H1 (cell line): Measurements from ENCODE around the gene CXCL5. TPM values are rescaled to one million over a fixed set of nuclear protein-coding genes. Genes with fewer than 3 reads are reported as not detected.
"Not testable (repeated sequence)": the region's sequence is repeated elsewhere in the genome, so short reads cannot be mapped to it uniquely, and the experiment has no call there.

ENCODE experiments used
- CTCF ChIA-PET: fragments of 300-600 bp; sonication (Branson Sonifier 250); formaldehyde crosslinking; loops from one replicate; lab custom pipeline; 2021; ENCODE audit not compliant: partially characterized antibody; lab: Charles Lee
- POLR2A ChIA-PET: fragments of 300-600 bp; sonication (Branson Sonifier 250); formaldehyde crosslinking; loops from one replicate; lab custom pipeline; 2021; ENCODE audit warnings: inconsistent platforms; ENCODE audit not compliant: partially characterized antibody; lab: Charles Lee
- DNase-seq, 2 experiments: peaks; one replicate each; pipeline versions ENCODE4 v3.0.0 to v3.0.0-alpha.2; 2010 to 2022; ENCODE audit warnings: low spot score in 2 of 2, low read depth in 1 of 2, mixed read lengths in 1 of 2
- FAIRE-seq: peaks from 2 replicates; lab custom pipeline; 2011; peaks lifted over from hg19 to GRCh38; lab: Jason Lieb, UNC
- H2AFZ ChIP-seq: 2 replicates; pipeline ENCODE4 v1.8.1; 2012; ENCODE audit warnings: low read length, inconsistent platforms
- H2AK5ac ChIP-seq: 2 replicates; pipeline ENCODE4 v1.6.1; 2013; ENCODE audit warnings: low read depth, low read length
- H2BK120ac ChIP-seq: replicated peaks from 2 replicates; pipeline ENCODE3; 2013; ENCODE audit warnings: low read depth, low read length, inconsistent platforms
- H2BK12ac ChIP-seq: 2 replicates; pipeline ENCODE4 v1.6.1; 2013; ENCODE audit warnings: low read depth, low read length
- H2BK15ac ChIP-seq: 2 replicates; pipeline ENCODE4 v1.6.1; 2013; ENCODE audit warnings: low read length
- H2BK20ac ChIP-seq: 2 replicates; pipeline ENCODE4 v1.6.1; 2013; ENCODE audit warnings: low read length
- H2BK5ac ChIP-seq: 2 replicates; pipeline ENCODE4 v1.6.1; 2013; ENCODE audit warnings: low read depth, low read length
- H3K14ac ChIP-seq: 2 replicates; pipeline ENCODE4 v1.6.1; 2013; ENCODE audit warnings: inconsistent platforms; ENCODE audit not compliant: insufficient read length
- H3K18ac ChIP-seq: 2 replicates; pipeline ENCODE4 v1.6.1; 2013; ENCODE audit warnings: low read length; ENCODE audit errors: extremely low read depth
- H3K23ac ChIP-seq: 2 replicates; pipeline ENCODE4 v1.6.1; 2013; ENCODE audit warnings: inconsistent platforms; ENCODE audit not compliant: insufficient read length
- H3K23me2 ChIP-seq: 2 replicates; pipeline ENCODE4 v1.6.1; 2013; ENCODE audit warnings: low read depth, low read length
- H3K27ac ChIP-seq: 2 replicates; pipeline ENCODE4 v1.6.1; 2011; ENCODE audit warnings: low read depth, low read length, inconsistent platforms
- H3K27me3 ChIP-seq, 4 experiments: replicated peaks in 1 of 4; 1 replicate in 1 of 4; 2 replicates in 3 of 4; pipeline versions ENCODE4 v1.6.1 to v1.8.1; 2011 to 2013; ENCODE audit warnings: low read length in 3 of 4, mild to moderate bottlenecking in 3 of 4, inconsistent platforms in 2 of 4, mixed read lengths in 2 of 4, moderate library complexity in 1 of 4; ENCODE audit not compliant: control insufficient read depth in 3 of 4, insufficient read depth in 3 of 4; ENCODE audit errors: extremely low read depth in 1 of 4
- H3K36me3 ChIP-seq, 4 experiments: 2 replicates each; pipeline versions ENCODE4 v1.6.1 to v1.8.1; 2011 to 2013; ENCODE audit warnings: mild to moderate bottlenecking in 4 of 4, low read length in 3 of 4, moderate library complexity in 2 of 4, control low read depth in 1 of 4, inconsistent platforms in 1 of 4; ENCODE audit not compliant: insufficient read depth in 4 of 4, control insufficient read depth in 2 of 4
- H3K4ac ChIP-seq: replicated peaks from 2 replicates; pipeline ENCODE3; 2013; ENCODE audit warnings: low read length, low read depth, mixed read lengths, inconsistent platforms; ENCODE audit not compliant: insufficient read length
- H3K4me1 ChIP-seq, 4 experiments: replicated peaks in 1 of 4; 1 replicate in 1 of 4; 2 replicates in 3 of 4; pipeline versions ENCODE4 v1.6.1 to v1.8.1; 2011 to 2013; ENCODE audit warnings: low read length in 3 of 4, inconsistent platforms in 2 of 4, mixed read lengths in 1 of 4; ENCODE audit not compliant: insufficient read depth in 4 of 4, control insufficient read depth in 3 of 4
- H3K4me2 ChIP-seq, 2 experiments: 2 replicates each; pipeline versions ENCODE4 v1.6.1 to v1.8.1; 2011 to 2013; ENCODE audit warnings: low read depth in 2 of 2, low read length in 2 of 2, control low read depth in 1 of 2, inconsistent platforms in 1 of 2, mild to moderate bottlenecking in 1 of 2; ENCODE audit not compliant: insufficient read depth in 1 of 2
- H3K4me3 ChIP-seq, 4 experiments: fragments of 200-600, 300-600 bp in 1 of 4; sonication (generic), shearing (Covaris generic), sonication (Bioruptor Twin) in 1 of 4; 2 replicates each; pipeline versions ENCODE4 v1.5.1 to v1.8.1; 2011 to 2016; ENCODE audit warnings: low read length in 4 of 4, low read depth in 3 of 4, control low read depth in 2 of 4, inconsistent platforms in 2 of 4, mild to moderate bottlenecking in 2 of 4, mixed read lengths in 1 of 4, moderate library complexity in 1 of 4; ENCODE audit not compliant: insufficient read depth in 2 of 4; ENCODE audit errors: extremely low read depth in 1 of 4
- H3K56ac ChIP-seq: replicated peaks from 2 replicates; pipeline ENCODE3; 2013; ENCODE audit warnings: low read depth, mild to moderate bottlenecking, mixed read lengths, low read length, inconsistent platforms; ENCODE audit not compliant: insufficient read length
- H3K79me1 ChIP-seq: 2 replicates; pipeline ENCODE4 v1.6.1; 2013; ENCODE audit warnings: low read depth, low read length, control low read depth
- H3K79me2 ChIP-seq, 2 experiments: 2 replicates each; pipeline versions ENCODE4 v1.6.1 to v1.8.1; 2012 to 2013; ENCODE audit warnings: low read length in 2 of 2, mild to moderate bottlenecking in 2 of 2, inconsistent platforms in 1 of 2; ENCODE audit not compliant: insufficient read depth in 2 of 2, control insufficient read depth in 1 of 2
- H3K9ac ChIP-seq, 4 experiments: replicated peaks in 1 of 4; 1 replicate in 1 of 4; 2 replicates in 3 of 4; pipeline versions ENCODE4 v1.6.1 to v1.8.1; 2011 to 2013; ENCODE audit warnings: low read depth in 3 of 4, low read length in 3 of 4, control low read depth in 2 of 4, mild to moderate bottlenecking in 2 of 4, moderate library complexity in 2 of 4, inconsistent platforms in 1 of 4; ENCODE audit errors: extremely low read depth in 1 of 4
- H3K9me3 ChIP-seq, 2 experiments: 2 replicates each; pipeline versions ENCODE4 v1.6.1 to v1.8.1; 2012 to 2013; ENCODE audit warnings: mild to moderate bottlenecking in 2 of 2, moderate library complexity in 2 of 2, control low read depth in 1 of 2, inconsistent platforms in 1 of 2, low read depth in 1 of 2, low read length in 1 of 2, mixed read lengths in 1 of 2; ENCODE audit not compliant: insufficient read depth in 2 of 2
- H4K20me1 ChIP-seq, 2 experiments: replicated peaks in 1 of 2; 2 replicates each; pipeline versions ENCODE3 to v1.8.1; 2011 to 2013; ENCODE audit warnings: inconsistent platforms in 2 of 2, low read length in 2 of 2, mild to moderate bottlenecking in 1 of 2; ENCODE audit not compliant: insufficient read depth in 2 of 2, control insufficient read depth in 1 of 2
- H4K5ac ChIP-seq: 2 replicates; pipeline ENCODE4 v1.6.1; 2013; ENCODE audit warnings: low read length, low read depth, mixed read lengths, inconsistent platforms; ENCODE audit not compliant: insufficient read length
- H4K8ac ChIP-seq: 2 replicates; pipeline ENCODE4 v1.8.0; 2013; ENCODE audit warnings: mild to moderate bottlenecking, moderate library complexity, low read length, inconsistent platforms; ENCODE audit not compliant: insufficient read depth; ENCODE audit errors: extremely low read depth
- H4K91ac ChIP-seq: replicated peaks from 2 replicates; pipeline ENCODE3; 2013; ENCODE audit warnings: low read length, mixed read lengths, inconsistent platforms; ENCODE audit not compliant: insufficient read length
- BRCA1 ChIP-seq: IDR thresholded peaks from 2 replicates; pipeline ENCODE4 v1.6.1; 2012; ENCODE audit warnings: low read depth, low read length, improper control_type of control experiment
- NANOG ChIP-seq: IDR thresholded peaks from 2 replicates; pipeline ENCODE4 v1.6.1; 2011; ENCODE audit warnings: low read length, low read depth, mild to moderate bottlenecking, inconsistent platforms; ENCODE audit not compliant: insufficient read depth, poor library complexity, severe bottlenecking
- RXRA ChIP-seq: IDR thresholded peaks from 2 replicates; pipeline ENCODE4 v1.6.1; 2011; ENCODE audit warnings: low read depth, mild to moderate bottlenecking, low read length, moderate library complexity; ENCODE audit not compliant: insufficient read depth
- WGBS, 2 experiments: shearing (Covaris generic) in 1 of 2; methylation state at CpG; one replicate each; pipeline versions ENCODE4 v1.1.6 to v1.1.7; 2013 to 2015; ENCODE audit warnings: low lambda C conversion rate in 2 of 2, mixed read lengths in 2 of 2, inconsistent platforms in 1 of 2, low coverage in 1 of 2, missing lambda C conversion rate in 1 of 2; ENCODE audit not compliant: insufficient replicate concordance in 2 of 2, insufficient coverage in 1 of 2, insufficient read length in 1 of 2; ENCODE audit errors: extremely low coverage in 1 of 2, missing lambda C conversion rate in 1 of 2; 5-methylcytosine and 5-hydroxymethylcytosine counted together
- polyA plus RNA-seq, 7 experiments: library from polyadenylated mRNA; depleted of rRNA in 3 of 7; stranded (reverse) in 5 of 7; unstranded in 2 of 7; fragments of >200 nt in 5 of 7; fragments of 200-250 nt in 2 of 7; gene quantifications; 1 replicate in 5 of 7; 2 replicates in 1 of 7; 4 replicates in 1 of 7; pipeline versions ENCODE4 v1.2.1 to v1.2.3, GENCODE V29; 2011 to 2013; ENCODE audit warnings: missing spikeins in 2 of 7, mixed read lengths in 2 of 7
- total RNA-seq: library from RNA; stranded (reverse); fragmentation: NEBNext Ultra II Directional; extraction: Animal tissue kit (Norgen Biotek cat#: 25700); gene quantifications from 2 replicates; pipeline ENCODE4 v1.2.1, GENCODE V29; 2021

CXCL5 gene
- total and polyA plus RNA-seq, 2 of the 8 experiments (the other 6 are each of a cell fraction or from before 2014, with no cell fraction given): 10.9 to 15.6 TPM

GRCh38 chr4:73984736-73985527 lies 13.5 kb downstream of the CXCL5 start (continued):
- TF ChIP-seq NANOG (peak; percentile 88), BRCA1 (no peak), RXRA (no peak)

DNA sequence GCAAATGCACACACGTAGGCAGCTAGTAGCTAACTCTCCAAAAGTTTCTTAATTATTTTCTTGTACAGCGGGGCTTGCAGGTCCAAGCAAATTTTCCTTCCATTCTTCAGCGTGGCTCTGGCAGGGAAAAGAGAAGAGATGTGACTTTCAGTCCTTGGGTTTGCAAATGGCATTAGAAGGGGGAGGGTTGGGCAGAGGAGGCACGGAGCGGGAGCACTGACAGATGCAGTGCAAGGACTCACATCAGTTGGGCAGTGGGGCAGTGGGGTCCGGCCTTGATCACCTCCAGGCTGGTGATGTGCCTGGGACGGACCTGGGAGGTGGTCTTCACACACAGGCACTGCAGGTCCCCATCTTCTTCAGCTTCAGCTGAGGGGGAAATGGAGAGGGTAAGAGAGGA lies 17.3 kb downstream of the CXCL5 start:
- H4K8ac ChIP-seq, DNase-seq, H4K5ac ChIP-seq, H3K4me3 ChIP-seq, H3K4ac ChIP-seq, FAIRE-seq, H3K79me1 ChIP-seq, H3K27ac ChIP-seq, H3K27me3 ChIP-seq, H2AFZ ChIP-seq, H3K9me3 ChIP-seq, H3K79me2 ChIP-seq, CTCF ChIA-PET, H3K36me3 ChIP-seq, H2BK15ac ChIP-seq, H4K20me1 ChIP-seq, H3K23me2 ChIP-seq, H3K9ac ChIP-seq, H3K14ac ChIP-seq, H3K56ac ChIP-seq, H3K23ac ChIP-seq: not testable (repeated sequence)
- Histone ChIP-seq H4K91ac (peak overlapping the region; percentile 95), H3K4me1 (peaks cover 0 to 23% (median 7%) of the 10 kb centered on the region in 4 experiments; a peak in 4 of 7 replicates), H2BK5ac (peak overlapping the region; percentile 91; the same call in 1 of the 2 replicates), H3K18ac (peak overlapping the region; percentile 71), H2BK20ac (peak overlapping the region; percentile 83), H3K4me2 (peak overlapping the region in 1 of 2 experiments; percentile 20; a peak in 1 of 4 replicates), H2BK12ac (peak overlapping the region; percentile 69), H2BK120ac (peak overlapping the region; percentile 94), H2AK5ac (peak overlapping the region; percentile 54; the same call in 1 of the 2 replicates)
- POLR2A ChIA-PET: interaction anchor here (1.0 kb wide), 1 partner anchor 15 kb away, joined by 5 read pairs; no protein-coding TSS in a partner anchor
- 79% methylated on average over 6 of the region's 7 CpGs; no CpG with 5 or more reads in 1 of the 2 experiments for WGBS, 2 experiments
